HG02970 (cell line): ENCODE results near the gene CST9L.

Experiments used
- ATAC-seq: cut with Tn5 transposase; IDR thresholded peaks from one replicate; pipeline ENCODE4 v1.9.1; 2021; ENCODE audit warnings: mild to moderate bottlenecking, moderate library complexity, moderate number of reproducible peaks; ENCODE audit not compliant: unreplicated experiment, low FRiP score

The CST9L gene

DNA sequence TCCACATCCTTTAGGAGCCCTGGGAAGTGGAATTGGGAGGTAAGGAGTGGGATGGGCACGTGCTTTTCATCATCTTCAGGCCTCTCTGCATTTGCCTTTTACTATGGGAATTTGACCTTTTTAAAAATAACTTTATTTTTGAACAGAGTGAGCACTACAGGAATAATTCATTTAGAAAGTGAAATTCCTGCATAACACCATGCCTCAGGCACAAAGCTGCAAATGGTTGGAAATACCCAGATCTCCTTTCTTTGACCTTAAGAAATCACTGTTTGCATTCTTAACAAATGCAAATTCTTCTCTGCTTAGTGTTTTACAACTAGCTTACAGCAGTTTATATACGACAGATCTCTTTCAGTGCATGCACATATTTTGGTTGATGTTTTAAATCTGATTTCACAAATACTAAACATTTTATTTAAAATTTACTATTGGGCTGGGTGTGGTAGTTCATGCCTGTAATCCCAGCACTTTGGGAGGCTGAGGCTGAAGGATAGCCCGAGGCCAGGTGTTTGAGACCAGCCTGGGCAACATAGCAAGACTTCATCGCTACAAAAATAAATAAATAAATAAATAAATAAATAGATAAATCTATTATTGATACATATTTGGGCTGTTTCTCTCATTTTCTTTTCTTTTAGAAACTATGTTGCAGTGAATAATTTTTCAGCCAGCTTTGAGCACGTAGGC is 52.9 kb downstream of the CST9L start:
- no peak for ATAC-seq

DNA sequence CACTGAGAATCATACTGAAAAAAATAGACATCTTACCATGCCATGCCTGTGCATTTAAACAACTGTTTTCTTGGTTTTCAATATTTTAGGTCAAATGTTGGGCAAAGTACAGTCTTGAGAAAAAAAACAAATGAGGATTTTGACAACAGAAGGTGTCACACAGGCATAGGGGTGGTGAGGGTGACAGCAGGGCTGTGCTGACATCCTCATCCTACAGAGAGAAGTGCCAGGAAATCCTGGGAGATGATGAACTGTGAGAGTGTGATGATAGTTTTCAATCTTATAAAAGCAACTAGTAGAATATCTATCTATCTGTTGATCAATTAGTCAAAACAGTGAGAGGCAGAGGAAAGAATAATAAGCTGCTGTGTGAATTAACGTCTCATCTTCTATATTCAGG is 53.4 kb downstream of the CST9L start:
- ATAC-seq, result no peak
